Neural cell (in vitro differentiated cells): Measurements from ENCODE around the gene C1R. TPM values are rescaled to one million over a fixed set of nuclear protein-coding genes. Genes with fewer than 3 reads are reported as not detected.

Experiments
- H2AFZ ChIP-seq: fragments of 200-600, 300-800 bp; sonication (generic), shearing (Covaris generic); 2 replicates; pipeline ENCODE4 v1.6.0; 2014; ENCODE audit warnings: low read depth, mild to moderate bottlenecking, antibody characterized with exemption, low read length, moderate library complexity
- H3F3A ChIP-seq: fragments of 200-600 bp; shearing (Covaris generic); 2 replicates; pipeline ENCODE4 v1.6.1; 2016; ENCODE audit warnings: mild to moderate bottlenecking, moderate library complexity, mixed read lengths, antibody characterized with exemption, low read length; ENCODE audit not compliant: insufficient read depth, poor library complexity, severe bottlenecking
- H3K27ac ChIP-seq: fragments of 200-600, 300-800 bp; sonication (generic), shearing (Covaris generic); 2 replicates; pipeline ENCODE4 v1.5.1; 2014; ENCODE audit warnings: mild to moderate bottlenecking, low read length, moderate library complexity
- H3K27me3 ChIP-seq: fragments of 300-800, 200-600 bp; sonication (generic), shearing (Covaris generic); 2 replicates; pipeline ENCODE4 v1.6.0; 2014; ENCODE audit warnings: mild to moderate bottlenecking, low read depth, low read length, moderate library complexity; ENCODE audit not compliant: insufficient read depth
- H3K36me3 ChIP-seq: fragments of 300-800, 200-600 bp; sonication (generic), shearing (Covaris generic); 2 replicates; pipeline ENCODE4 v1.5.1; 2014; ENCODE audit warnings: mild to moderate bottlenecking, antibody characterized with exemption, low read length, moderate library complexity; ENCODE audit not compliant: insufficient read depth
- H3K4me2 ChIP-seq: fragments of 300-800, 200-600 bp; sonication (generic), shearing (Covaris generic); 2 replicates; pipeline ENCODE4 v1.6.0; 2014; ENCODE audit warnings: mild to moderate bottlenecking, low read length
- H3K4me3 ChIP-seq: fragments of 300-800, 200-600 bp; sonication (generic), shearing (Covaris generic); 2 replicates; pipeline ENCODE4 v1.5.1; 2014; ENCODE audit warnings: mild to moderate bottlenecking, low read length, moderate library complexity
- H3K79me2 ChIP-seq: fragments of 200-600 bp; shearing (Covaris generic); replicated peaks from 2 replicates; pipeline ENCODE4 v1.6.0; 2014; ENCODE audit warnings: mild to moderate bottlenecking, low read length, moderate library complexity; ENCODE audit not compliant: insufficient read depth
- H3K9ac ChIP-seq: fragments of 300-800, 200-600 bp; sonication (generic), shearing (Covaris generic); 2 replicates; pipeline ENCODE4 v1.6.1; 2016; ENCODE audit warnings: mild to moderate bottlenecking, low read length, mixed read lengths
- H3K9me2 ChIP-seq: fragments of 200-600 bp; shearing (Covaris generic); 2 replicates; pipeline ENCODE4 v1.6.1; 2016; ENCODE audit warnings: mild to moderate bottlenecking, low read length, mixed read lengths; ENCODE audit not compliant: insufficient read depth
- H3K9me3 ChIP-seq: fragments of 200-600, 300-800 bp; sonication (generic), shearing (Covaris generic); 2 replicates; pipeline ENCODE4 v1.6.1; 2016; ENCODE audit warnings: mild to moderate bottlenecking, mixed run types, low read length, moderate library complexity, mixed read lengths
- H4K20me1 ChIP-seq: fragments of 200-600 bp; shearing (Covaris generic); 2 replicates; pipeline ENCODE4 v1.6.1; 2016; ENCODE audit warnings: mild to moderate bottlenecking, mixed run types; ENCODE audit not compliant: insufficient read depth
- CTCF ChIP-seq: fragments of 450-650 bp; IDR thresholded peaks from 2 replicates; pipeline ENCODE4 v1.5.1; 2014; ENCODE audit warnings: antibody characterized with exemption, mild to moderate bottlenecking, moderate library complexity; ENCODE audit not compliant: poor library complexity, severe bottlenecking
- EP300 ChIP-seq: fragments of 450-650 bp; conservative IDR thresholded peaks from 2 replicates; pipeline ENCODE4 v1.6.1; 2014; ENCODE audit warnings: antibody characterized with exemption, mild to moderate bottlenecking, moderate library complexity; ENCODE audit not compliant: poor library complexity, severe bottlenecking
- EZH2 ChIP-seq: fragments of 200-600, 300-800 bp; shearing (Covaris generic), sonication (generic); IDR thresholded peaks from 2 replicates; pipeline ENCODE4 v1.6.1; 2014; ENCODE audit warnings: antibody characterized with exemption, low read length, borderline replicate concordance, mild to moderate bottlenecking; ENCODE audit not compliant: insufficient read depth, poor library complexity, severe bottlenecking
- MXI1 ChIP-seq: fragments of 450-650 bp; conservative IDR thresholded peaks from 2 replicates; pipeline ENCODE4 v1.6.1; 2014; ENCODE audit warnings: antibody characterized with exemption, mild to moderate bottlenecking; ENCODE audit not compliant: poor library complexity, severe bottlenecking
- POLR2AphosphoS5 ChIP-seq: IDR thresholded peaks from 2 replicates; pipeline ENCODE4 v1.6.1; 2012
- RAD21 ChIP-seq: fragments of 450-650 bp; conservative IDR thresholded peaks from 2 replicates; pipeline ENCODE4 v1.6.1; 2014; ENCODE audit warnings: antibody characterized with exemption, mild to moderate bottlenecking, moderate library complexity
- REST ChIP-seq: IDR thresholded peaks from 2 replicates; pipeline ENCODE4 v1.6.1; 2012; ENCODE audit warnings: borderline replicate concordance
- SMC3 ChIP-seq: fragments of 450-650 bp; conservative IDR thresholded peaks from 2 replicates; pipeline ENCODE4 v1.6.1; 2014; ENCODE audit warnings: antibody characterized with exemption, mild to moderate bottlenecking, moderate library complexity; ENCODE audit not compliant: poor library complexity
- TAF1 ChIP-seq: IDR thresholded peaks from 2 replicates; pipeline ENCODE4 v1.6.1; 2012; ENCODE audit warnings: low read depth
- polyA plus RNA-seq: library from polyadenylated mRNA; depleted of rRNA; stranded (reverse); fragments of >200 nt; gene quantifications from 2 replicates; pipeline ENCODE4 v1.2.3, GENCODE V29; 2014

The C1R gene
- polyA plus RNA-seq, 1 donor from 2014 or later = 1.7 TPM

GRCh38 chr12:7075518-7075917 lies 16.7 kb downstream of the C1R start:
- Histone ChIP-seq H3K79me2 (no peaks in the 10 kb centered on the region), H3K4me3 (no peak overlapping the region), H3K9me2 (no peaks in the 10 kb centered on the region), H3K4me2 (no peak overlapping the region), H3F3A (no peaks in the 10 kb centered on the region), H3K27me3 (no peaks in the 10 kb centered on the region), H3K9me3 (no peaks in the 10 kb centered on the region), H4K20me1 (no peaks in the 10 kb centered on the region), H3K36me3 (no peaks in the 10 kb centered on the region), H3K9ac (no peak overlapping the region), H3K27ac (no peak overlapping the region), H2AFZ (no peak overlapping the region)
- TF ChIP-seq CTCF (no peak), POLR2AphosphoS5 (no peak), EP300 (no peak), REST (no peak), MXI1 (no peak), RAD21 (no peak), TAF1 (no peak), SMC3 (no peak), EZH2 (no peak)

GRCh38 chr12:7073946-7074345 lies 18.3 kb downstream of the C1R start:
- no peaks in the 10 kb centered on the region for H3F3A ChIP-seq
- H3K4me3 ChIP-seq = no peak overlapping the region
- H3K36me3 ChIP-seq = no peaks in the 10 kb centered on the region
- H3K9ac ChIP-seq = no peak overlapping the region
- no peaks in the 10 kb centered on the region for H3K27me3 ChIP-seq
- H3K9me2 ChIP-seq = no peaks in the 10 kb centered on the region
- H3K79me2 ChIP-seq = no peaks in the 10 kb centered on the region
- no peaks in the 10 kb centered on the region for H3K9me3 ChIP-seq
- TF ChIP-seq EZH2 = no peak
- TF ChIP-seq RAD21 = no peak
- TF ChIP-seq REST = no peak
- TF ChIP-seq MXI1 = no peak
- no peak for TF ChIP-seq EP300
- no peak for TF ChIP-seq POLR2AphosphoS5
- TF ChIP-seq CTCF = no peak
- TF ChIP-seq TAF1 = no peak
- no peak for TF ChIP-seq SMC3
- no peak overlapping the region for H3K4me2 ChIP-seq
- H4K20me1 ChIP-seq = no peaks in the 10 kb centered on the region
- no peak overlapping the region for H2AFZ ChIP-seq
- no peak overlapping the region for H3K27ac ChIP-seq
